AG10803 (cell line): Measurements from ENCODE around the gene GNGT1.

Experiments used
- DNase-seq: peaks from one replicate; pipeline ENCODE4 v3.0.0; 2010; ENCODE audit warnings: low read depth
- H3K4me3 ChIP-seq: 2 replicates; pipeline ENCODE4 v1.5.1; 2011; ENCODE audit warnings: mild to moderate bottlenecking, low read length, control low read depth
- CTCF ChIP-seq: conservative IDR thresholded peaks from 2 replicates; pipeline ENCODE4 v1.5.1; 2011; ENCODE audit warnings: mild to moderate bottlenecking, low read length, control low read depth, inconsistent platforms

The GNGT1 gene

DNA sequence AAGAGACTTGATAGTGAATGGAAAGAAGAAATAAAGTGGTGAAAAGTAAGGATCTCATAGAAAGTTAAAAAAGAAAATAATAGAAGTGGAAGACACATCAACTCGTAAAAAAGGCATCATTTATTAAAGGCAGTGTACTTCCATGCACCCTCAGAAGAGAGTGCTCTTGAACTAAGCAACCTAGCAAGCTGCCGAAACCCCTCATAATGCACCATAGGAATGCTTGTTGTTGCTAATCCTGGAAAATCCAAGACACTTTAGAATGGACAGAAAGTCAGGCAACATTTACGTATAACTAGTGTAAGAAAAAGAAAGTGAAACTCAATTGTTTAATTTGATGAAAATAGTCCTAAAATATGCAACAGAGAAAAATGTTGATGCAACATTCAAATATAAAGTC is 28.6 kb upstream of the GNGT1 start:
- no peak overlapping the region for H3K4me3 ChIP-seq
- no peak for TF ChIP-seq CTCF
- DNase-seq: no peak

- no peak for TF ChIP-seq CTCF
- H3K4me3 ChIP-seq: no peak overlapping the region
- DNase-seq: no peak
Observed at GRCh38 chr7:93879356-93879755, 27.0 kb upstream of the GNGT1 start.

- no peak overlapping the region for H3K4me3 ChIP-seq
- DNase-seq: no peak
- no peak for TF ChIP-seq CTCF
Observed at GRCh38 chr7:93882468-93882867, 23.9 kb upstream of the GNGT1 start.

- DNase-seq: peak; percentile 12
Observed at GRCh38 chr7:93883078-93883916, 23.1 kb upstream of the GNGT1 start.

GRCh38 chr7:93883917-93884345 is 22.4 kb upstream of the GNGT1 start:
- no peak for TF ChIP-seq CTCF
- H3K4me3 ChIP-seq: no peak overlapping the region
- DNase-seq: no peak

More at GRCh38 chr7:93883078-93883916, 23.1 kb upstream of the GNGT1 start:
- no peak overlapping the region for H3K4me3 ChIP-seq
- TF ChIP-seq CTCF: no peak

GRCh38 chr7:93884541-93884940 is 21.8 kb upstream of the GNGT1 start:
- H3K4me3 ChIP-seq: no peak overlapping the region
- no peak for DNase-seq
- TF ChIP-seq CTCF: no peak

DNA sequence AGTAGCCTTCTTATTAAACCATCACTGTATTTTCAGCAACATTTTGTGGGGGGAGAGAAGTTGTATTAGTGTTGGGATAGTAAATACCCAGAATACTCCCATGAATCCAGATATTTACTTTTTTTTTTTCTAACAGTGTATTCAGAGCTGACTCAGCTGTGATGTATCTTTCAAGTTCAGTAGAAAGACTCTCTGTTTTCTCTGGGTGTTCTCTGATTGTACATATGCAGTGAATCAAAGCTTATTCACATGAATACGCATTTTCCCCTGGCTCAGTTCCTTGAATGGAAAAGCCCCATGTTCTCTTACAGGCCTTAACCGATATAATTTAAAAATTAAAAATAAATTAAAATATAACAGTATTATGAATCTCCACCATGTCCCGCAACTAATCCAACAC is 17.1 kb upstream of the GNGT1 start:
- peak; percentile 48 for DNase-seq
- no peak for TF ChIP-seq CTCF

More for the DNA sequence above, 17.1 kb upstream of the GNGT1 start:
- no peak overlapping the region for H3K4me3 ChIP-seq
